Astrocyte (in vitro differentiated cells and primary cell): ENCODE results near the gene ANKRD11. TPM values are rescaled to one million over a fixed set of nuclear protein-coding genes. Genes with fewer than 3 reads are reported as not detected.
"Not testable (repeated sequence)": the region's sequence is repeated elsewhere in the genome, so short reads cannot be mapped to it uniquely, and the experiment has no call there.

Experiments used
- DNase-seq: peaks from one replicate; pipeline ENCODE4 v3.0.0-alpha.2; 2010; ENCODE audit warnings: low read depth
- FAIRE-seq: peaks from 2 replicates; lab custom pipeline; 2011; peaks lifted over from hg19 to GRCh38; lab: Jason Lieb, UNC
- H2AFZ ChIP-seq: 2 replicates; pipeline ENCODE4 v1.6.0; 2012; ENCODE audit warnings: low read depth, low read length, inconsistent platforms
- H3K27ac ChIP-seq: 2 replicates; pipeline ENCODE4 v1.5.1; 2011; ENCODE audit warnings: low read depth, low read length, inconsistent platforms
- H3K27me3 ChIP-seq: 2 replicates; pipeline ENCODE4 v1.6.0; 2011; ENCODE audit warnings: low read length, inconsistent platforms; ENCODE audit not compliant: insufficient read depth
- H3K36me3 ChIP-seq: 2 replicates; pipeline ENCODE4 v1.5.1; 2011; ENCODE audit warnings: low read length, inconsistent platforms; ENCODE audit not compliant: insufficient read depth
- H3K4me1 ChIP-seq: 2 replicates; pipeline ENCODE4 v1.5.1; 2011; ENCODE audit warnings: low read length, inconsistent platforms; ENCODE audit not compliant: insufficient read depth
- H3K4me2 ChIP-seq: 2 replicates; pipeline ENCODE4 v1.6.0; 2012; ENCODE audit warnings: low read length, inconsistent platforms
- H3K4me3 ChIP-seq: 2 replicates; pipeline ENCODE4 v1.5.1; 2011; ENCODE audit warnings: low read depth, mild to moderate bottlenecking, low read length, inconsistent platforms; ENCODE audit not compliant: insufficient read depth
- H3K79me2 ChIP-seq: 2 replicates; pipeline ENCODE4 v1.6.0; 2012; ENCODE audit warnings: mild to moderate bottlenecking, low read length, inconsistent platforms; ENCODE audit not compliant: insufficient read depth
- H3K9ac ChIP-seq: 2 replicates; pipeline ENCODE4 v1.6.0; 2012; ENCODE audit warnings: mild to moderate bottlenecking, low read length, inconsistent platforms
- H3K9me3 ChIP-seq: 2 replicates; pipeline ENCODE4 v1.5.1; 2012; ENCODE audit warnings: low read depth, mild to moderate bottlenecking, low read length, inconsistent platforms; ENCODE audit not compliant: insufficient read depth
- H4K20me1 ChIP-seq: 2 replicates; pipeline ENCODE4 v1.6.0; 2012; ENCODE audit warnings: low read length, inconsistent platforms; ENCODE audit not compliant: insufficient read depth
- H3K27ac Mint-ChIP-seq: one replicate; pipeline ENCODE4 v1.8.0; 2021; ENCODE audit warnings: mild to moderate bottlenecking, mixed read lengths; ENCODE audit not compliant: unreplicated experiment
- H3K27me3 Mint-ChIP-seq: one replicate; pipeline ENCODE4 v1.8.0; 2021; ENCODE audit warnings: low read depth, mixed read lengths; ENCODE audit not compliant: unreplicated experiment
- H3K36me3 Mint-ChIP-seq: one replicate; pipeline ENCODE4 v1.8.0; 2021; ENCODE audit warnings: low read depth, mixed read lengths; ENCODE audit not compliant: unreplicated experiment
- H3K4me1 Mint-ChIP-seq: one replicate; pipeline ENCODE4 v1.8.0; 2021; ENCODE audit warnings: low read depth, mixed read lengths; ENCODE audit not compliant: unreplicated experiment
- H3K4me3 Mint-ChIP-seq: one replicate; pipeline ENCODE4 v1.8.0; 2021; ENCODE audit warnings: mild to moderate bottlenecking, moderate library complexity, mixed read lengths; ENCODE audit not compliant: unreplicated experiment
- H3K9me3 Mint-ChIP-seq: one replicate; pipeline ENCODE4 v1.8.0; 2021; ENCODE audit warnings: mild to moderate bottlenecking, mixed read lengths; ENCODE audit not compliant: unreplicated experiment
- EZH2 ChIP-seq: IDR thresholded peaks from 2 replicates; pipeline ENCODE4 v1.6.1; 2012; ENCODE audit warnings: mild to moderate bottlenecking, low read length, inconsistent platforms; ENCODE audit not compliant: insufficient read depth
- total RNA-seq: library from RNA; stranded (reverse); gene quantifications from 2 replicates; pipeline ENCODE4 v1.2.1, GENCODE V29; 2021
- TF ChIP-seq, protein P1 (sequence below): IDR thresholded peaks from 2 replicates; pipeline ENCODE4 v1.5.1; 2011; ENCODE audit warnings: low read depth, mild to moderate bottlenecking, inconsistent platforms, low read length, moderate library complexity; ENCODE audit not compliant: insufficient read depth

The ANKRD11 gene
- total RNA-seq, 1 donor from 2014 or later, result 213 TPM

- Histone ChIP-seq H3K9me3 (no peaks in the 10 kb centered on the region), H3K4me3 (no peak overlapping the region), H2AFZ (no peak overlapping the region), H3K27me3 (no peaks in the 10 kb centered on the region), H3K36me3 (no peaks in the 10 kb centered on the region), H3K4me1 (peaks cover 13% of the 10 kb centered on the region), H3K9ac (no peak overlapping the region), H3K4me2 (no peak overlapping the region), H3K79me2 (peaks cover 98% of the 10 kb centered on the region), H3K27ac (no peak overlapping the region), H4K20me1 (peaks cover 95% of the 10 kb centered on the region)
- TF ChIP-seq, protein P1, sequence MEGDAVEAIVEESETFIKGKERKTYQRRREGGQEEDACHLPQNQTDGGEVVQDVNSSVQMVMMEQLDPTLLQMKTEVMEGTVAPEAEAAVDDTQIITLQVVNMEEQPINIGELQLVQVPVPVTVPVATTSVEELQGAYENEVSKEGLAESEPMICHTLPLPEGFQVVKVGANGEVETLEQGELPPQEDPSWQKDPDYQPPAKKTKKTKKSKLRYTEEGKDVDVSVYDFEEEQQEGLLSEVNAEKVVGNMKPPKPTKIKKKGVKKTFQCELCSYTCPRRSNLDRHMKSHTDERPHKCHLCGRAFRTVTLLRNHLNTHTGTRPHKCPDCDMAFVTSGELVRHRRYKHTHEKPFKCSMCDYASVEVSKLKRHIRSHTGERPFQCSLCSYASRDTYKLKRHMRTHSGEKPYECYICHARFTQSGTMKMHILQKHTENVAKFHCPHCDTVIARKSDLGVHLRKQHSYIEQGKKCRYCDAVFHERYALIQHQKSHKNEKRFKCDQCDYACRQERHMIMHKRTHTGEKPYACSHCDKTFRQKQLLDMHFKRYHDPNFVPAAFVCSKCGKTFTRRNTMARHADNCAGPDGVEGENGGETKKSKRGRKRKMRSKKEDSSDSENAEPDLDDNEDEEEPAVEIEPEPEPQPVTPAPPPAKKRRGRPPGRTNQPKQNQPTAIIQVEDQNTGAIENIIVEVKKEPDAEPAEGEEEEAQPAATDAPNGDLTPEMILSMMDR, result no peak
- no peak for TF ChIP-seq EZH2
- peaks cover 3% of the 10 kb centered on the region for H3K36me3 Mint-ChIP-seq
- H3K9me3 Mint-ChIP-seq, result no peaks in the 10 kb centered on the region
- no peaks in the 10 kb centered on the region for H3K27me3 Mint-ChIP-seq
- DNase-seq (no peak), FAIRE-seq (no peak)
- peaks cover 36% of the 10 kb centered on the region for H3K4me1 Mint-ChIP-seq
- peak overlapping the region; percentile 47 for H3K27ac Mint-ChIP-seq
- H3K4me3 Mint-ChIP-seq, result no peak overlapping the region
Observed at GRCh38 chr16:89384282-89384681, 106.1 kb downstream of the ANKRD11 start.

GRCh38 chr16:89383095-89384003 is 107.0 kb downstream of the ANKRD11 start:
- H3K9ac ChIP-seq, result no peak overlapping the region
- H3K36me3 ChIP-seq, result no peaks in the 10 kb centered on the region
- Mint-ChIP-seq H3K27me3 (no peaks in the 10 kb centered on the region), H3K27ac (peak overlapping the region; percentile 50), H3K4me1 (peaks cover 40% of the 10 kb centered on the region), H3K9me3 (no peaks in the 10 kb centered on the region), H3K4me3 (peak overlapping the region; percentile 51), H3K36me3 (peaks cover 2% of the 10 kb centered on the region)
- no peak for FAIRE-seq
- peaks cover 95% of the 10 kb centered on the region for H4K20me1 ChIP-seq
- H3K79me2 ChIP-seq, result peaks cover 98% of the 10 kb centered on the region
- H3K27ac ChIP-seq, result no peak overlapping the region
- H2AFZ ChIP-seq, result no peak overlapping the region
- no peak overlapping the region for H3K4me3 ChIP-seq
- H3K4me2 ChIP-seq, result no peak overlapping the region
- no peaks in the 10 kb centered on the region for H3K9me3 ChIP-seq
- no peaks in the 10 kb centered on the region for H3K27me3 ChIP-seq
- H3K4me1 ChIP-seq, result peaks cover 15% of the 10 kb centered on the region
- DNase-seq, result no peak
- TF ChIP-seq, protein P1, result no peak
- no peak for TF ChIP-seq EZH2

DNA sequence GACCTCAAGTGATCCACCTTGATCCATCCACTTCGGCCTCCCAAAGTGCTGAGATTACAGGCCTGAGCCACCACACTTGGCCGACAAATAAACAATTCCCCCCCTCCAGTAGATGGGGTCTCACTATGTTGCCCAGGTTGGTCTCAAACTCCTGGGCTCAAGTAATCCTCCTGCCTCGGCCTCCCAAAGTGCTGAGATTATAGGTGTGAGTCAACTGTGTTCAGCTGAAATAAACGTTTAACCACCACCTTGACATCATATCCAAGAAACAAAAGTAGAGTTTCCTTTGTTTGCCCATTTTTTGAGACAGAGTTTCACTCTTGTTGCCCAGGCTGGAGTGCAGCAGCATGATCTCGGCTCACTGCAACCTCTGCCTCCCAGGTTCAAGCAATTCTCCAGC is 107.8 kb downstream of the ANKRD11 start:
- H3K9me3 Mint-ChIP-seq, H3K36me3 ChIP-seq, H3K4me3 Mint-ChIP-seq, H3K27me3 Mint-ChIP-seq, H3K9ac ChIP-seq, H3K36me3 Mint-ChIP-seq, H3K4me3 ChIP-seq, H3K27ac ChIP-seq, DNase-seq, H3K9me3 ChIP-seq, H3K4me2 ChIP-seq, FAIRE-seq, H3K27me3 ChIP-seq, H2AFZ ChIP-seq: not testable (repeated sequence)
- H3K79me2 ChIP-seq, result peaks cover 98% of the 10 kb centered on the region
- peaks cover 95% of the 10 kb centered on the region for H4K20me1 ChIP-seq
- Mint-ChIP-seq H3K4me1 (peaks cover 44% of the 10 kb centered on the region), H3K27ac (peak overlapping the region; percentile 66)
- peaks cover 15% of the 10 kb centered on the region for H3K4me1 ChIP-seq
